Activated CD8-positive, alpha-beta memory T cell treated with anti-CD3 and anti-CD28 coated beads, Interleukin-2, amount 50 U/mL, for 4 hours (primary cell): ENCODE measurements around the gene AMDHD2.

Experiments
- DNase-seq: peaks from one replicate; pipeline ENCODE4 v3.0.0-alpha.2; 2020

Gene AMDHD2

GRCh38 chr16:2483939-2484897 lies 36.0 kb upstream of the AMDHD2 start:
- no peak for DNase-seq

GRCh38 chr16:2484898-2485508 lies 35.2 kb upstream of the AMDHD2 start:
- no peak for DNase-seq

DNA sequence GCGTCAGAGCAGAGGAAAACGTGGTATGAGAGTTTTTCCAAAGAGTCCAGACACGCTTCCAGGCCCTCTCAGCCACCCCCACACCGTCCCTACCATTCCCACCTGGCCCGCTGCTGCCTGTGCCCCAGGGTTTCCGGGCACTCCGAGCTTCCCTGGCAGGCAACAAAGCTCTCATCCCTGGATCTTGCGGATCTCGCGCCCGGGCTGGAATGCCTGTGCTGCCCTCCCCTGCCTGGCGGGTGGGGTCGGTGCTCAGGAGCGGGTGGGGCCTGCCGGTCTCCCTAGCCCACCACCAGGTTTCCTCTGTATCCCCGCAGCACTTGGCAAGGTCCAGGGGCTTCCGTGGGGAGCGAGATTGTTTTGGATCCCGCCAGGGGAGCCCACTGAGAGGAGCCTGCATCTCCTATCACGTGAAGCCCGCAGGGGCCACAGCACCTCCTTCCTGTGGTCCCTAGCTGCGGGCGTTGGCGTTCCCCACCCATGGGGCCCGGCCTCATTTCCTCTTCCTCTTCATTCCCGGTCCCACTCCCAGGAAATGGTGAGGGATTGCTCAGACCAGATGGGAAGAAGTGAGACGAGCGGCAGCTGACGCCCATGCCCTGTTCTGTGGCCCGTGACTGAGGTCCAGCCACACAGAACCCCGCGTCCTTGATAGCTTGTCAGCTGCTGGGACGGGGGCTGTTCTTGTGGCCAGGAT lies 34.2 kb upstream of the AMDHD2 start:
- no peak for DNase-seq

GRCh38 chr16:2486645-2487516 lies 33.3 kb upstream of the AMDHD2 start:
- peak; percentile 78 for DNase-seq

- no peak for DNase-seq
Observed at GRCh38 chr16:2487517-2487842, 32.7 kb upstream of the AMDHD2 start.

DNA sequence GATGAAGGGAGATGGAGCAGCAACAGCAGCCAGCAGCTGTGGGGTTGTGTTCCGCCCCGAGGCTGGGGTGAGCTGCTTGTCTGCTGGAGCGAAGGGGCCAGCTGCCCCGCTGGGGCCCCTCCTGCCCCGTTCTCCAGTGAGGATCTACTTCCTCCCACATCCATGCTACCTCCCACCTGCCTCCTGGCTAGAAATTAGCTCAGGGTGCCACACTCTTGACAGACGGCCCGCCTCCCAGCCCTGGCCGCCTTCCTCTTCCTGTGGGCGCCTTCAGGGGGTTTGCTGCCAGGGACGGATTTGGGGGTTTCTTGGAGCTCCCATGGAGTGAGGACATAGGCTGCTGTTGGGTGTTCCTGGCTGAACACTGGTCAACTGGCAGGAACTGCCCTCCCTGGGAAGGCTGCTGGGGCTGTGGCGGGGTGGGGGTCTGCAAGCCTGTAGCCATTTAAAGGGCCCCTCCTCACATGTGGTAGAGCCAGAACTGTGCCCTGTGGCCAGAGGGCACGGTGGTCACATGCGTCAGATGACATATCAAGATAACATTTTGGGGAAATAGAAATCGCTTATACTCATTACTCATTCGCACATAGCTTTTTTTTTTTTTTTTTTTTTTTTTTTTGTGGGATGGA lies 32.2 kb upstream of the AMDHD2 start:
- no peak for DNase-seq

GRCh38 chr16:2489581-2489980 lies 30.6 kb upstream of the AMDHD2 start:
- DNase-seq: no peak

- no peak for DNase-seq
Observed at GRCh38 chr16:2490190-2491105, 29.7 kb upstream of the AMDHD2 start.

GRCh38 chr16:2492292-2492691 lies 27.9 kb upstream of the AMDHD2 start:
- no peak for DNase-seq

GRCh38 chr16:2493605-2494004 lies 26.6 kb upstream of the AMDHD2 start:
- no peak for DNase-seq

DNA sequence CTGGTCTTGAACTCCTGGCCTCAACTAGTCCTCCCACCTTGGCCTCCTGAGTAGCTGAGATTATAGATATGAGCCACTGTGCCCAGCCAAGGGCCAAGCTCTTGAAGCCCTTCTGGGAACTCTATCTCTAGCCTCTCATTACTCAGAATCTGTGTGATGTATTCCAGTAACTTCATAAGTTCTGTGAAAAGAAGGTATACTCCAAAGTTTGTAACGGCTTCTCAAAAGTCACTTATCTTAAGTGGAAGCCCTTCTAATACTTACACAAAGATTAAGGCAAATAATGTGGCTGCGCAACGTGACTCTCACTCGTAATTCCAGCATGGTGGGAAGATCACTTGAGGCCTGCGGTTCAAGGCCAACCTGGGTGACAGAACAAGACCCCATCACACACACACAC lies 25.6 kb upstream of the AMDHD2 start:
- no peak for DNase-seq

DNA sequence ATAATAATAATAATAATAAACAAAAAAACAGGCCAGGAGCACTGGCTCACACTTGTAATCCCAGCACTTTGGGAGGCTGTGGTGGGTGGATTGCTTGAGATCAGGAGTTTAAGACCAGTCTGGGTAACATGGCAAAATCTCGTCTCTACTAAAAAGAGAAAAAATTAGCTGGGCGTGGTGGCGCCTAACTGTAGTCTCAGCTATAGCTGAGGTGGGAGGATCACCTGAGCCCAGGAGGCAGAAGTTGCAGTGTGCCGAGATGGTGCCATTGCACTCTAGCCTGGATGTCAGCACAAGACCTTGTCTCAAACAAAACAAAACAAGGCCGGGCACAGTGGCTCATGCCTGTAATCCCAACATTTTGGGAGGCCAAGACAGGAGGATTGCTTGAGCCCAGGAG lies 25.1 kb upstream of the AMDHD2 start:
- no peak for DNase-seq

DNA sequence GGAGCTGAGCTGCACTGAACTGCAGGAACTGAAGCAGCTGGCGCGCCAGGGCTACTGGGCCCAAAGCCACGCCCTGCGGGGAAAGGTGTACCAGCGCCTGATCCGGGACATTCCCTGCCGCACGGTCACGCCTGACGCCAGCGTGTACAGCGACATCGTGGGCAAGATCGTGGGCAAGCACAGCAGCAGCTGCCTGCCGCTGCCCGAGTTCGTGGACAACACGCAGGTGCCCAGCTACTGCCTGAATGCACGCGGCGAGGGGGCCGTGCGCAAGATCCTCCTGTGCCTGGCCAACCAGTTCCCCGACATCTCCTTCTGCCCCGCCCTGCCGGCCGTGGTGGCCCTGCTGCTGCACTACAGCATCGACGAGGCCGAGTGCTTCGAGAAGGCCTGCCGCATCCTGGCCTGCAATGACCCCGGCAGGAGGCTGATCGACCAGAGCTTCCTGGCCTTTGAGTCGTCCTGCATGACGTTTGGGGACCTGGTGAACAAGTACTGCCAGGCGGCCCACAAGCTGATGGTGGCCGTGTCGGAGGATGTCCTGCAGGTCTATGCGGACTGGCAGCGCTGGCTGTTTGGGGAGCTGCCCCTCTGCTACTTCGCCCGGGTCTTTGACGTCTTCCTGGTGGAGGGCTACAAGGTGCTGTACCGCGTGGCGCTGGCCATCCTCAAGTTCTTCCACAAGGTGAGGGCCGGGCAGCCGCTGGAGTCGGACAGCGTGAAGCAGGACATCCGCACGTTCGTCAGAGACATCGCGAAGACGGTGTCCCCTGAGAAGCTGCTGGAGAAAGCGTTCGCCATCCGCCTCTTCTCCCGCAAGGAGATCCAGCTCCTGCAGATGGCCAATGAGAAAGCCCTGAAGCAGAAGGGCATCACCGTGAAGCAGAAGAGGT lies 23.7 kb upstream of the AMDHD2 start:
- DNase-seq: no peak

- no peak for DNase-seq
Observed at GRCh38 chr16:2497116-2497630, 23.0 kb upstream of the AMDHD2 start.

DNA sequence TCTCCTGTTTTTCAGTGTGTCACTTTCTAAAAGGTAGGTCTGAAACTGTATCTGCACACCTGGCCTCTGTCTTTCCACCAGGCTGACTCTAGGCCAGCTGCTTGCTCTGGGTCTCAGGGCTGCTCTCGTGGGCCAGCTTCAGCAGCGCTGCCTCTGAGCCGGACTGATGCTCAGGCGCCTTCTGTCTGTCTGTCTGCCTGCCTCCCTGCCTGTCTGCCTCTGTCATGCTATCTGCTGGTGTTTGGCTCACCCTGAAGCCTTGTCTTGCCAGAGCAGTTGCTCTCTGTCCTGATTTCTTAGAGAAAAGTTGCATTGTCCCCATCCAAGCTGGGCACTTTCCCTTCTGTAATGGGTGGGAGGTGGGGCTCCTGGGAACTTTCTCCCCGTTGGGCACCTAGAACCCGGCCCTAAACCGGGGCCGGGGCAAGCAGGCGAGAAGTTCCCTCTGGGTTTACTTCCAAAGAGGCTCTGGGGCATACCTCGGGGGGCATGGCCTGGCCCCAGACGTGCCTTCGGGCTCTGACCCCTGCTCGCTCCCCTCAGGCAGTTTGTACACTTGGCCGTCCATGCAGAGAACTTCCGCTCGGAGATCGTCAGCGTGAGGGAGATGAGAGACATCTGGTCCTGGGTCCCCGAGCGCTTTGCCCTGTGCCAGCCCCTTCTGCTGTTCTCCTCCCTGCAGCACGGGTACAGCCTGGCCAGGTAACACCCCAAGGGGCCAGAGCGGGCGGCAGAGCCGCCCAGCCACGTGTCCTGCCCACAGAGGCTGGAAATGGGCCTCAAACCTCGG lies 22.3 kb upstream of the AMDHD2 start:
- DNase-seq: no peak

- no peak for DNase-seq
Observed at GRCh38 chr16:2498531-2499253, 21.5 kb upstream of the AMDHD2 start.

GRCh38 chr16:2499454-2499853 lies 20.7 kb upstream of the AMDHD2 start:
- DNase-seq: no peak

DNA sequence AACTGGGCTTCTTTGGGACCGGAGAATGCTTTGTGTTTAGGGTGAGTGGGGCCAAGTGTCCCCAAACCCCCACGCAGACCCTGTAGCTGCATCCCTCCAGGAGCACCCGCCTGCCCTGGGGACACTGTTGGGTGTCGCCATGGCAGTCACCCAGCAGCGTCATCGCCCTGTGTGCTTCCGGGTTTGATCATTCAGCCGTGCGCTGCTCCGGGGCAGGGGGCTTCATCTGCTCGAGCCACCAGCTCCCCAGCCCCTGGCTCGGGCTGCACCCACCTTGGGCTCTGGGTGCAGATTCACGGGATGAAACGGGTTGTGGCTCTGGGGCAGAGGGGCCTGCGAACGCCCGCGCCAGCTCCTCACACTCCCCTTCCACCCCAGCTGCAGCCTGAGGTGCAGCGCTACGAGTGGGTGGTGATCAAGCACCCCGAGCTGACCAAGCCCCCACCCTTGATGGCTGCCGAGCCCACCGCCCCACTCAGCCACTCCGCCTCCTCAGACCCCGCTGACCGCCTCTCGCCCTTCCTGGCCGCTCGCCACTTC lies 20.2 kb upstream of the AMDHD2 start:
- DNase-seq: no peak
